GM18526 (cell line): Measurements from ENCODE around the gene TOMM20.

Experiments used
- POLR2A ChIP-seq: IDR thresholded peaks from 3 replicates; pipeline ENCODE4 v1.6.1; 2011; ENCODE audit not compliant: insufficient read length; ENCODE audit errors: extremely low read depth

TOMM20 gene

DNA sequence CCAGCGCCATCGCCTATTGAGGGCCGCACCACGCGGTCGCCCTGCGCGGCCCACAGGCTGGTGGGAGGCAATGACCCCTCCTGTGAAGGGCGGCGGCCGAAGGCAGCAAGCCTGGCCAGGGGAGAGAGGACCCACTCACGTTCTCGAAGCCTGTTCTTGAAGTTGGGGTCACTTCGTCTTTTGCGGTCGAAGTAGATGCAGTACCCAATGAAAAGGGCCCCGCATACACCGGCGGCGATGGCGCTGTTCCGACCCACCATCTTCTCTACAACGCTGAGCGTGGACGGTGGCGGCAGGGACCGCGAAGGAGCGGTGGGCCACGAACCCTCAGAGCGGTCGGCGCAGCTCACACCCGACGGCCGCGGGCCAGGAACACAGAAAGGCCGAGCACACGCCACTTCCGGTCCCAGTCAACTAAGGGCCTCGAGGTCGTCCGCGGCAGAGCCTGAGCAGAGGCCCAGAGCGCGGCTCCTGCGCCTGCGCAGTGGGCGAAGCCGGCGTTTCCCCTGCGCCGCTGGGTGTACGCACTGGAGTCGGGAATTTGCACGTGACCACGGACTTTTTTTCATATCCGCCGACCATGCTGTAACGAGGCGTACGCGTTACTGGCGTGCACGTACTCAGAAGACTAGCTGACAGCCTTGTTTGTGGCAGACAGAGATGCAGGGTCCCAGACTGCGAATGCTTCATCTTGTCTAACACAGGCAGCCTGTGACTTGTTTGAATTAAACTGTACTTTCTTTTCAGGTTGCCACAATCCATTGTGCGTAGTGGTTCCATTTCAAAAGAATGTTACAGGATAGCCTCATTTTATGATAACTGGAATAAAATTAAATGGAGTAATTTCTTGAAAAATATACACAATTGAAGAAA is at the start of gene TOMM20:
Gene TOMM20 (minus strand): TSS at position 382 of the 873 bp plus-strand sequence. CDS start 122 bp downstream, at position 260.
- peak; percentile 95 for TF ChIP-seq POLR2A

DNA sequence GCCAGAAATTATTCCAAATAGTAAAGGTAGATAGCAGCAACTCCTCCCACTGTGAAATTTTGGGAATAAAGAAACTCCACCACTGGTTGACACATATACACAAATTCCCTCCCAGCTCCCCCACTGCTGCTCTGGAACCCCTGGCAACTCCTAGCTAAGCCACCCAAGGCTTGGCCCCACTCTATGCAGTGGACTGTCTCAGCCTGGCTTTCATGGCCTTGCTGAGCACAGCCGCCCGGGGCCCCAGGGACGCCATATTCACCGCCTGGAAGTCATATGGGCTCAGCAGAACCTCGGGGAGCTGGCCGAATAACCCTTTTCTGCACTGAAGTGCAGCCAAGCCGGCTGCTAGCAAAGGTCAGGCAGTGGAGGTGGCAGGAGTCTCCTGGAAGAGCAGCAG is 47.8 kb upstream of the TOMM20 start:
- TF ChIP-seq POLR2A, result no peak

DNA sequence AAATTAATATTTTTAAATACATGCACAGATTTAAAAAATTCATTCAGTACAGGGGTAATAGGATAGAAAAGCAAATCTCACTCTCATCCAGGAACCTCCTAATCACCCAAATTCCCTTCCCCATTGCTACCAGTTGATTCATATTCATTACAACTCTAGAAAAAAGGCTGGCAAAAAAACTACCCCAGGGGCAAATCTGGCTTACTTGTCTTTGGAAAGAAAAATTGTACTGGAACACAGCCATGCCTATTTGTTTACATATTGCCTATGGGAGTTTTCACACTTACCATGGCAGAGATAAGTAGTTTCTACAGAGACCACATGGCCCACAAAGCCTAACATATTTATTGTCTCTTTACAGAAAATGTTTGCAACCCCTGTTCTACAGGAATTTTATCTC is 41.3 kb upstream of the TOMM20 start:
- no peak for TF ChIP-seq POLR2A

DNA sequence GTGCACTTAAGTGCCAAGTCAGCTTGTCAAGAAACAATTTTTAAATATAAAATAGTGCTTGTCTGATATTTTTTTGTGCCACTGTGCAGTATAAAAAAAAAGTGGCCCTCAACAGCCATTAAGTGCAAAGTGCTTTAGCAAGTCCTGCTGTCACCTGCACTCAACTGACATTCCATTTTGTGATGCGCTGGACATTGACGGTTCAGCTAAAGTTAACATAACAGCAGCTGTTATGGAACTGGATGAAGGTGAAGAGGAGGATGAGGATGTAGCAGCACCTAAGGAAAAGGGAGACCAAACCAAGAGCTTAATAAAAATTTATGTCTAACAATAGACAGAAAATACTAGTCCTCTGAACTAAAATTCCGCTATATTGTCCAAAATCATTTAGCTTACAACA is 39.7 kb upstream of the TOMM20 start:
- TF ChIP-seq POLR2A, result no peak

DNA sequence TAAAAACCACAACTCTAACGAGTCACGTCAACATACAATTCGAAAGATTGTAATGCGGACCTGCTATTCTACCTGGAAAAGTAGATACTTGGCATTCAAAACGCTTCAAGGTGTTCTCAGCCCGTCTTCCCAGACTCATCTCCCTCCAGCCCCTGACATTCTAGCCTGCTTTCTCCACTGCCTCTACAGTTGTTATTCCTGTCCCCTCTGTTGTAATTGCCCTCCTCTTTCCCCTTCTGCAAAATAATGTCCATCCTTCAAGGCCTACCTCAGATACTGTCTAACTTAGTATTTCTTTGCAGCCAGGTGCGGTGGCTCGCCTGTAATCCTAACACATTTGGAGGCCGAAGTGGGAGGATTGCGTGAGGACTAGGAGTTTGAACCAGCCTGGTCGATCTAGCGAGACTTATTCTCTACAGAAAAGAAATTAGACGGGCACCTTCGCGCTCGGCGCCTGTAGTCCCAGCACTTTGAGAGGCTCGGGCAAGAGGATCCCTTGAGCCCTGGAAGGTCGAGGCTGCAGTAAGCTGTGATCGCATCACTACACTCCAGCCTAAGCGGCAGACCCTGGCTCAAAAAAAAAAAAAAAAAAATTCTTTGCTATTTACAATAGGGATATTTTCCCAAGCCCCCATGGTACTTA is 33.2 kb upstream of the TOMM20 start:
- no peak for TF ChIP-seq POLR2A

DNA sequence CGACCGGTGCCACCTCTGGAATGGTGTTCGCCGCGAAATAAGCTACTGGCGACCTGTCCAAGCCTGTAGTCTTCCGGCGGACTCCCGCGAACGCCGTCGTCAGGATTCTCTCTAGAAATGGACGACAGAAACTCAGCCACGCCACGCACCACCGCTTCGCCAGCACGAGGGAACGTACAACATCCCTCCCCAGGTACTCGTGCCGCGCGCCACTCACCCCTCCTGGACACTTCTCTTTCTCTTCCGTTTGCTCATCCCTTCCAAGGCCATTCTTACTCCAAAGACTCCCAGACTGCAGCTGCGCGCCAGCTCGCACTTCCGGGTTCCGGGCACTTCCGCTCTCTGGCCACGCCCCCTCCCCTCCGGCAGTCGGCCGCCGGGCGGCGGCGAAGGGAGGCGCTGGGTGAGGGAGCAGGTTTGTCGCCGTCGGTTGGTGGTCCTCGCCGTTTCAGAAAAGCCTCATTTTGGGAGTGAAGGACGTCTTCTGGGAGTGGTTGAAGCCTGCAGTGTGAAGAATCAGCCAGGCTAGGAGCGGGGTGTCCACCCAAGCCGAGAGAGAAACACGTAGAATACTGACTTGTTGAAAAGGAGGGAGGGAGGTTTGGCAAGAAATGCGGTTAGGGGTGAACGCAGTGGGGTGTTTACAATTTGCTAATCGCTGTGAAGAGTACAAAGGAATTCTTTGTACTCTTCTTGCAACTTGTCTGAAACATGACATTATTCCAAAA is 32.5 kb upstream of the TOMM20 start, which contains the start of gene RBM34:
Gene RBM34 (minus strand): TSS at position 294 of the 728 bp plus-strand sequence. CDS start 24 bp downstream, at position 270.
- TF ChIP-seq POLR2A, result peak; percentile 98

DNA sequence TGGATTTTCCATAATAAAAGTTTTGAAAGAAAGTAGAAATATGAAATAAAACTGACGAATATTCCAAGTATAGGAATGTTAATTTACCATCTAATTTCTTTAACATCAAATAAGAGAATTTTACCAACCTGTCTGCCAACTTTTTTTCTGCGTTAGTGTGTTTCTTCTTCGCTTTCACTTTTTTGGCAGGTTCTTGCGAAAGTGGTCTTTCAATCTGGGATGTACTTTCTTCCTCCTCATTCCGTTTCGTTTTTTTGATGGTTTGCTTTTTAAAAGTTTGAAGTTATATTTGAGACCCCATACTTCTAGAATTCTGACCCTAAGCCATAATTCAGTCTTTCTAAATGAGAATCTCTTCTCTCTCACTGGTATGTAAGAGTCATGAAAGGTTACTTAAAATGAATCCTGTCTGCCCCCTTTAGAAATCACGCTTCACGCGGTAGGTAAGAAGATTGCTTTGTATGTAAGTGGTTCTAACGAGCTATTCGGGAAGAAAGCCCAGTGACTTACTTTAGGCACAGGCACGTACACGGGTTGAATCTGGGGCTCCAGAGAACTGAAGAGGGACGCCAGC is 31.8 kb upstream of the TOMM20 start:
- no peak for TF ChIP-seq POLR2A

DNA sequence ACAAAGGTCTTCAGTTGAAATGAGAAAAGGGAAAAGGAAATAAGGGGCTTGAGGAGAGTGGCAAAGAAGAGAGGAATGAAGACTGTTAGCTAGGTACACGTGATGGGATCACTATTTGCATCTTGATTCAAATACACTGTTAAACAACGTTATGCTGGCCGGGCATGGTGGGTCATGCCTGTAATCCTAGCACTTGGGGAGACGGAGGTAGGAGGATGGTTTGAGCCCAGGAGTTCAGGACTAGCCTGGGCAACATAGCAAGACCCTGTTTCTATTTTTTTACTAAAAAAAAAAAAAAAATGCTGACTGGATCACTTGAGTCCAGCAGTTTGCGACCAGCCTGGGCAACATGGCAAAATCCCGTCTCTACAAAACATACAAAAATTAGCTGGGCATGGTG is 30.0 kb upstream of the TOMM20 start:
- no peak for TF ChIP-seq POLR2A

DNA sequence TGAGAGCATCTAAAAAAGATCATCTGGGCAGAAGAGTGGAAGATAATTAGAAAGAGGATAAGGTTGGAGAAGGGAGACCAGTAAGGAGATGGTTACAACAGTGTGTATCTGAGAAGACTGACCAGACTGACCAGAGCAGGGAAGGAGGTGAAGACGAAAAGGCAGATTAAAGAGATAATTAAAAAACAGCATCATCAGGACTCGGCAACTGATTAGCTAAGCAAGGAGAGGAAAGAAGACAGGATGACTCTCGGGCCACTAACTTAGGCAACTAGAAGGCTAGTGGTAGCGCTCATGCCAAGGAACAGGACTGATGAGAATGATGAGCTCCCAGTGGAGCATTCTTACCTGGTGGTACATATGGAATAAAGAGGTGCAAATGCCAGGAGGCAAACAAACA is 28.5 kb upstream of the TOMM20 start:
- TF ChIP-seq POLR2A, result no peak

DNA sequence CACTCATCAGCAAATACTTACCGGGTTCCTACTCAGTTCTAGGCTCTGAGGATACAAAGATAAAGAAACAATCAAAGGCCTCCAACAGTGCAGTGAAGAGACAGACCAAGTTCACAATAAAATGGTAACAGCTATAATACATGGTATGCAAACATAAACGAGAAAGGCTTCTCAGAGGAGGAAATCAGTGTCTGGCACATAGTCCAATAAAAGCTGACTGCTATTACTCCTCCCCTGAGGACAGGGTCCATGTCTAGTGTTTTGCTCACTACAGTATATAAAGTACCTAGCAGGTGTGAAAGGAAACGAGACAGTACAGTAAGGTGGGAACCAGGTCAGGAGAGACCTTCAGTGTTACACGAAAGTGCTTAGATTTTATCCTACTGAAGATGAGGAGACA is 28.1 kb upstream of the TOMM20 start:
- TF ChIP-seq POLR2A, result no peak

DNA sequence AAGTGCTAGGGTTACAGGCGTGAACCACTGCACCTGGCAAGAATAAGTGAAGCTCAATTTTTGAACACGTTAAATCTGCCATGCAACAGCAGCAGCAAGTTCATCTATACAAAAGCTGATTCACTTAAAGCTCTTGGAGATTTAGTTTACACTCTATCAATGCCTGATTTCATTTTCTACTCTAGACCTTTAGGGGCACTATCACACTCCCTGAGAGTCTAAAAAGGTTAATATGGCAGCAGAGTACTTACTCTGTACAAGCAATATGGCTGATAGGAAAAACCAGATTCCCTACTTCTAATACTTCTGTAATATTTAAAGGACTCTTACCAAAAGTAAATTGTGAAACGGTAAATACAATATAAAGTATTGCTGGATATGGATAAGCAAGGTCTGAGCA is 27.6 kb upstream of the TOMM20 start:
- no peak for TF ChIP-seq POLR2A

DNA sequence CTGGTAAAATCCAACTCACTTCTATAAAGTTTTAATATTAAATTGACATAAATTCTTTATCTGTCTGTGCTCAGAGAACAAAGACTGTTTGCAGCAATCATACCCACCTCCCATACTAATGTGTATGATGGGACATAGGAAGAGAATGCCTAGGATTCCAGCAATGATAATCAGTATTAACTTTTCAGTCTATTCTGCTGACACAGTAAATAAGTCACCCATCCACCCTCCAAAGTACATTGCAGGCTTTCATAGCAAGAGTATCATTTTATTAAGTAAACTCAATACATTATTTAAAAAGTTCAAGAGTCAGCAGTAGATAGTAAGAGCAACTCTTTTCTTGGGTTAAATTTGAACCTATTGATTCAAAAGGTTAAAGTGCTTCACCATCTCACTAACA is 23.6 kb upstream of the TOMM20 start:
- no peak for TF ChIP-seq POLR2A

DNA sequence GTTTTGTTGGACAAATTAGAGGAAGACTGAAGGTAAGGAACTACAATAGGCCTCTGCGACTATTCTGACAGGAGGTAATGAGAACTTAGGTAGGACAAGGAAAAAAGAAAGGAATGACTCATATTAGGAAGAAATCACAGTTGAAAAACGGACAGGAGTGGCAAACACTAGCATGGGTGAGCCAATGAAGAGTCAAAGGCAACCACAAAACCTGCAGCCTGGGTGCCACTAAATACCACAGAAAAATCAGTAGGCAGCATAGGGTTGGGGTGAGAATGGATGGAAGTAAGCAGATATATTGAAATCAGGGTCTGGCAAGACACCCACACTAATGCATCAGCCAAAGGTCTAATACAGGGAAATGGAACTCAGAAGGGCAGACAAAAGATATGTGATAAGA is 22.4 kb upstream of the TOMM20 start:
- no peak for TF ChIP-seq POLR2A

DNA sequence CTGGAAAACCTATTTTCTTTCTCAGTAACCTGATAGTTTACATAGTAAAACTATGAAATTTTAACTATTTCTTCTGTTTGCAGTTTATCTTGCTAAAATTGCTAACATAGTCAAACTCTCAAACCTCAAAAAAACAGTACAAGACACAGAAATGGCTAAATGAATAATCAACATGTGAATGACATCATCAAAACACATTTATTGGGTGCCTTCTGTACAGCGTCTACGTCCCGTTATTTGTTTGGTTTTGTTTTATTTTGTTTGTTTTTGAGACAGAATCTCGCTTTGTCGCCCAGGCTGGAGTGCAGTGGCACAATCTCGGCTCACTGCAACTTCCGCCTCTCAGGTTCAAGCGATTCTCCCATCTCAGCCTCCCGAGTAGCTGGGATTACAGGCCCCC is 21.2 kb upstream of the TOMM20 start:
- TF ChIP-seq POLR2A, result no peak

DNA sequence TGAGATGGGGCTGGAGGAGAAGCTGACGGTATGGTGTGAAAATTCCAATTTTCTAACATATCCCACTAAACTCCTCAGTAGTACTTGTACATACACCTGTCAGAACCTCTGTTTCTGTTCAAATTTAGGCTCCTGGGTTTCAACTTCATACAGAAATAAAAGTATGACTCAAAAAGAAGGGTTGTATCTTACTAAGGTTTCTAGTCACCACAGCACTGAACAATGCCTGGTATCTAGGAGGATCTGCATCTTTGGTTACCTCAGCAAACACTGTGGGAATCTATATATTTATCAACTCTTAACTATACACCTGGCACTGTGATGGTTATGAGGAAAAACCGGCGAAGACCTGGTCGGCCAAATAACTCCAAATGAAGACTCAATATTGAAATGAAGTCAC is 18.6 kb upstream of the TOMM20 start:
- TF ChIP-seq POLR2A, result no peak

DNA sequence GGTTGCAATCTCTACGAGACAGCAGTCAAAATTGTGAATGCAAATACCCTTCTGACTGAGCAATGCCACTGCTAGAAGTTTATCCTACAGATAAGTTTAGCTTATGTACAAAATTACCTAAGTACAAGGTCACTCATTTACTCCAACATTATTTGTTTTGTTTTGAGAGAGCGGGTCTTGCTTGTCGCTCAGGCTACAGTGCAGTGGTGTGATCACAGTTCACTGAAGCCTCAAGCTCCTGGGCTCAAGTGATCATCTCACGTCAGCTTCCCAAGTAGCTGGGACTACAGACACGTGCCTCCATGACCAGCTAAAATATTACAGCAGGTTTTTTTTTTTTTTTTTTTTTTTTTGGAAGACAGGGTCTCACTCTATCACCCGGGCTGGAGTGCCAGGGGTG is 17.0 kb upstream of the TOMM20 start:
- no peak for TF ChIP-seq POLR2A

DNA sequence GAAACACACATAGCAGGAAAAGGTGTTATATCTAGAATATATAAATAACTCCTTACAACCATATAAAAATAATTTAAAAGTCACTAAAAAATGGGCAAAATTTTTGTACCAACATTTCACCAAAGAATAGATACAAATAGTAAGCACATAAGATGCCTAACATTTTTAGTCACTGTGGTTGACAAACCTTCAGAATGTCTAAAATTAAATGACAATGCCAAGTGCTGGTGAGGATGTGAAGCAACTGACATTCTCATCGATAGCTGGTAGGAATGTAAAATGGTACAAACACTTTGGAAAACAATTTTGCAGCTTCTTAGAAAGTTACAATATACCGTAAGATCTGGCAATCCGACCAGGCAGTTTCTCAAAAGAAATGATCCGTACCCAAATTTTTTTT is 14.4 kb upstream of the TOMM20 start:
- no peak for TF ChIP-seq POLR2A
